ENCODE results near the gene PPM1E. TPM values are rescaled to one million over a fixed set of nuclear protein-coding genes. Genes with fewer than 3 reads are reported as not detected.
"Not testable (repeated sequence)": the region's sequence is repeated elsewhere in the genome, so short reads cannot be mapped to it uniquely, and the experiment has no call there.

Gene PPM1E
- total RNA-seq, 1 donor from 2014 or later: 0.26 TPM

DNA sequence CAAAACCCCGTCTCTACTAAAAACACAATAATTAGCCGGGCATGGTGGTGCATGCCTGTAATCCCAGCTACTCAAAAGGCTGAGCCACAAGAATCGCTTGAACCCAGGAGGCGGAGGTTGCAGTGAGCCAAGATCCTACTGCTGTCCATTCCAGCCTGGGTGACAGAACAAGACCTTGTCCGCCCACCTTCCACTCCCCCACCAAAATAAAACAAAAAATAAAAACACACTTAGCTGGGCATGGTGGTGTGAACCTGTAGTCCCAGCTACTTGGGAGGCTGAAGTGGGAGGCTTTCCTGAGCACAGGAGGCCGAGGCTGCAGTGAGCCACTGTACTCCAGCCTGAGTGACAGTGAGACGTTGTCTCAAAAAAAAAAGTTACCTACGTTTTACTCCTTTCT lies 3.2 kb downstream of the PPM1E start:
- no peak for FAIRE-seq
- TF ChIP-seq, protein P1, sequence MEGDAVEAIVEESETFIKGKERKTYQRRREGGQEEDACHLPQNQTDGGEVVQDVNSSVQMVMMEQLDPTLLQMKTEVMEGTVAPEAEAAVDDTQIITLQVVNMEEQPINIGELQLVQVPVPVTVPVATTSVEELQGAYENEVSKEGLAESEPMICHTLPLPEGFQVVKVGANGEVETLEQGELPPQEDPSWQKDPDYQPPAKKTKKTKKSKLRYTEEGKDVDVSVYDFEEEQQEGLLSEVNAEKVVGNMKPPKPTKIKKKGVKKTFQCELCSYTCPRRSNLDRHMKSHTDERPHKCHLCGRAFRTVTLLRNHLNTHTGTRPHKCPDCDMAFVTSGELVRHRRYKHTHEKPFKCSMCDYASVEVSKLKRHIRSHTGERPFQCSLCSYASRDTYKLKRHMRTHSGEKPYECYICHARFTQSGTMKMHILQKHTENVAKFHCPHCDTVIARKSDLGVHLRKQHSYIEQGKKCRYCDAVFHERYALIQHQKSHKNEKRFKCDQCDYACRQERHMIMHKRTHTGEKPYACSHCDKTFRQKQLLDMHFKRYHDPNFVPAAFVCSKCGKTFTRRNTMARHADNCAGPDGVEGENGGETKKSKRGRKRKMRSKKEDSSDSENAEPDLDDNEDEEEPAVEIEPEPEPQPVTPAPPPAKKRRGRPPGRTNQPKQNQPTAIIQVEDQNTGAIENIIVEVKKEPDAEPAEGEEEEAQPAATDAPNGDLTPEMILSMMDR (IDR thresholded peaks at IDR 0.05; ENCODE audit: insufficient read depth, low read length, severe bottlenecking): no peak
- DNase-seq (ENCODE audit: low read depth): no peak
- Histone ChIP-seq H3K4me3 (ENCODE audit: low read depth, low read length) (no peak overlapping the region), H3K27me3 (ENCODE audit: control insufficient read depth, insufficient read depth, low read length) (peaks cover 10% of the 10 kb centered on the region), H3K36me3 (ENCODE audit: control insufficient read depth, insufficient read depth, low read length) (no peaks in the 10 kb centered on the region)

DNA sequence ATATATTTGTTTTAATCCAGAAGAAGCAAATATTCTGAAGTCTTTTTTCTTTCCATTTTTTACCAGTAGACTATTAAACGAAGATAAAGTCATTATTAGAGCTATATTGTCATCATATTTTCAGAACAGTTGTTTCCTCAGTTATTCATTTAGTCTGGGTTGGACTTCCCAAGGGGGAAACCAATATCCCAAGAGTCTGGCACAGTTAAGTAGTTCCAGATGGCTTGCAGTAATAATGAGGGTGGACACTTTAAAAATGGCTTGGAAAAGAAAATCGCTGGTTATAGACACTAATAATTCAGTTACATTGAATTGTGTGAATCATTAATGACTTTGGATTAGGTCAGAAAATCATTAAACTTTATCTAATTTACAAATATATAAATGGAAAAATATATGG lies 3.9 kb downstream of the PPM1E start:
- TF ChIP-seq, protein P1 (IDR thresholded peaks at IDR 0.05; ENCODE audit: insufficient read depth, low read length, severe bottlenecking): no peak
- Histone ChIP-seq H3K4me3 (ENCODE audit: low read depth, low read length) (no peak overlapping the region), H3K36me3 (ENCODE audit: control insufficient read depth, insufficient read depth, low read length) (no peaks in the 10 kb centered on the region), H3K27me3 (ENCODE audit: control insufficient read depth, insufficient read depth, low read length) (peaks cover 10% of the 10 kb centered on the region)
- DNase-seq (ENCODE audit: low read depth): no peak
- no peak for FAIRE-seq

DNA sequence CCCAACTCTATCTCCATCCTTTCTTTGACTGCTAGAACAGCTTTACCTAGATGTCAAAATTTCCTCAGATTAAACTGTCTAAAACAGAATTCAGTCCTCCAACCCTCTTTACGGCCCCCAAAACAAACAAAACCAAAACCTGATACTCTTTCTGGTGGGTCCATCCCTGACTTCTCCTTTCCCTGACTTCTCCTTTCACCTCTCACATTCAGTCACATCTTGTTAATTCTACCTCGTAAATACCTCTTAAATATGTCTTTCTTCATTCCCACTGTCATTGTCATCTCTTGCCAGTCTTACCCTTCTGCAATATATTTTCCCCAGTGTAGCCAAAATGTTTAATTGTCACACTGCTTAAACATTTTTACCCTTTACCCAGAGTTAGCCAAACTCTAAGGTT lies 4.6 kb downstream of the PPM1E start:
- Histone ChIP-seq H3K4me3 (ENCODE audit: low read depth, low read length) (no peak overlapping the region), H3K36me3 (ENCODE audit: control insufficient read depth, insufficient read depth, low read length) (no peaks in the 10 kb centered on the region), H3K27me3 (ENCODE audit: control insufficient read depth, insufficient read depth, low read length) (peaks cover 10% of the 10 kb centered on the region)
- TF ChIP-seq, protein P1 (IDR thresholded peaks at IDR 0.05; ENCODE audit: insufficient read depth, low read length, severe bottlenecking): no peak
- DNase-seq (ENCODE audit: low read depth): no peak
- FAIRE-seq: no peak

- H3K27me3 ChIP-seq (ENCODE audit: control insufficient read depth, insufficient read depth, low read length): no peaks in the 10 kb centered on the region
- DNase-seq (ENCODE audit: low read depth): no peak
- no peaks in the 10 kb centered on the region for H3K36me3 ChIP-seq (ENCODE audit: control insufficient read depth, insufficient read depth, low read length)
- no peak overlapping the region for H3K4me3 ChIP-seq (ENCODE audit: low read depth, low read length)
- FAIRE-seq: no peak
- TF ChIP-seq, protein P1 (IDR thresholded peaks at IDR 0.05; ENCODE audit: insufficient read depth, low read length, severe bottlenecking): no peak
Measured at GRCh38 chr17:58763263-58763662, 7.6 kb downstream of the PPM1E start.

GRCh38 chr17:58764373-58764772 lies 8.7 kb downstream of the PPM1E start:
- TF ChIP-seq, protein P1 (IDR thresholded peaks at IDR 0.05; ENCODE audit: insufficient read depth, low read length, severe bottlenecking): no peak
- no peak overlapping the region for H3K4me3 ChIP-seq (ENCODE audit: low read depth, low read length)
- FAIRE-seq (no peak), DNase-seq (ENCODE audit: low read depth) (no peak)
- no peaks in the 10 kb centered on the region for H3K27me3 ChIP-seq (ENCODE audit: control insufficient read depth, insufficient read depth, low read length)
- no peaks in the 10 kb centered on the region for H3K36me3 ChIP-seq (ENCODE audit: control insufficient read depth, insufficient read depth, low read length)

DNA sequence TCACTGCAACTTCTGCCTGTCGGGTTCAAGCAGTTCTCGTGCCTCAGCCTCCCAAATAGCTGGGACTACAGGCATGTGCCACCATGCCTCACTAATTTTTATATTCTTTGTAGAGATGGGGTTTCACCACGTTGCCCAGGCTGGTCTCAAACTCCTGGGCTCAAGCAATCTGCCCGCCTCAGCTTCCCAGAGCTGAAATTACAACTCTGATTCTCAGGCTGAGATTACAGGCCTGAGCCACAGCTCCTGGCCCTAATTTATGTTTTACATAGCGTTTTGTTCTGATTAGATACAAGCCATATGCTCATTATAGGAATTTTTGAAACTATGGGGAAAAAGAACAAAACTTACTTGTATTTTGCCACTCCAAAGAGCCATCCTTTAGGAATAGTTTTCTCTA lies 22.8 kb downstream of the PPM1E start:
- not testable (repeated sequence) for H3K27me3 ChIP-seq (ENCODE audit: control insufficient read depth, insufficient read depth, low read length); FAIRE-seq; H3K4me3 ChIP-seq (ENCODE audit: low read depth, low read length); H3K36me3 ChIP-seq (ENCODE audit: control insufficient read depth, insufficient read depth, low read length); DNase-seq (ENCODE audit: low read depth)

Data from bronchial epithelial cell (primary cell).